GM19239 (cell line): ENCODE results near the gene STX19.

Source experiments
- DNase-seq: peaks from one replicate; pipeline ENCODE4 v3.0.0; 2011; ENCODE audit warnings: low spot score; ENCODE audit not compliant: insufficient read length
- FAIRE-seq: peaks from 2 replicates; lab custom pipeline; 2011; peaks lifted over from hg19 to GRCh38; lab: Jason Lieb, UNC

STX19 gene

DNA sequence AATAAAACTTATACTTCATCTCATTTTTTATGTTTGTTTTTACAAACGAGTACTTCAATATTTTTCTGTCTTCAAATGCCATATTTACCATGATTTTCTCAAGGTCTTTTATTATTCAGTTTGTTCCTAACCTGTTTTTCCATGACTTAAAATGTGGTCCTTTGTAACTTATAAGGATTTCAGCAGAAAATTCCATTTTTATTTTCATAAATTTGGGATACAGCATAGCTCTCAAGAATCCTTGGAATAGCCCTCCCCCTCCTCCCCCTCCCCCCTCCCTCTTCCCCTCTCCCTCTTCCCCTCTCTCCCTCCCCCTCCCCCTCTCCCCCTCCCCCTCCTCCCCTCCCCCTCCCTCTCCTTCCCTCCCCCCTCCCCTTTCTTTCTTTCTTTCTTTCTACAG is 14.9 kb upstream of the STX19 start:
- DNase-seq (no peak), FAIRE-seq (no peak)

GRCh38 chr3:94036909-94037507 is 8.6 kb upstream of the STX19 start:
- no peak for DNase-seq
- FAIRE-seq, result no peak

GRCh38 chr3:94026623-94027022 is 1.8 kb downstream of the STX19 start:
- FAIRE-seq (no peak), DNase-seq (no peak)

- no peak for DNase-seq
- FAIRE-seq, result no peak
Observed at GRCh38 chr3:94024385-94024784, 4.0 kb downstream of the STX19 start.

- no peak for FAIRE-seq
- no peak for DNase-seq
Observed at GRCh38 chr3:94020293-94020692, 8.1 kb downstream of the STX19 start.

DNA sequence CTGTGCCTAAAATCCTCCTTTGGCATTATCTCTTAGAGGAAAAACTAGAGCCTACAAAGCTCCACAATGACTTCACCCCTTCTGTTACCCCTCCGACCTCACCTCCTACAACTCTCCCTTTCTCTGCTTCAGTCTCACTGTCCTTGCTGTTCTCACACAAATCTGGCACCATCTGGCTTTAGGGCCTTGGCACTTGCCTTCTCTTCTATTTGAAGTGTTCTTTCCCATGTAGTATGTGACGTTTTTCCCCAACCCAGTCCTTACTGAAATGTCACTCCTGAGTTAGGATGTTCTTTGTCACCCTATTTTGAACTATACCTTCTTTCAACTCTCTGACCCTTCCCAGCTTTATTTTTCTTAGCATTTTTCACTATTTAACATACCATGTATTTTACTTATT is 8.7 kb downstream of the STX19 start:
- FAIRE-seq, result no peak

GRCh38 chr3:94015025-94015424 is 13.4 kb downstream of the STX19 start:
- DNase-seq (no peak), FAIRE-seq (no peak)

More for the DNA sequence above, 8.7 kb downstream of the STX19 start:
- DNase-seq, result no peak

DNA sequence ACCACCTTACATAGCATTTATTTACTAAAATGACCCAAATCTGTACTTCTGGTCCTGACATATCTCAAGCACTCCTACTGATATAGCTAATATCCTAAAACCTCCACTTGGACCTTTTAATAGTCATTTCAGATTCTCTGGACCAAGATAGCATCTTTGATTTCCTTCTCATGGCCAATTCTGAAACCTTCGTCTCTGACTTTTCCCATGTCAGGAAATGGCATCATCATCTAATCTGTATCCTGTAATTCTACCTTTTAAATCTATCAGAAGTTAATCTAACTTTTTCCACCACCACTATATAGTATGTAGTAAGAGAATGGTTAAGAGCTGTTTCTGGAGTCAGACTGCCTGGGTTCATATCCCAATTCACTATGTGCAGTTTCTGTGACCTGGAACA is 16.2 kb downstream of the STX19 start:
- DNase-seq (no peak), FAIRE-seq (no peak)

GRCh38 chr3:94011233-94011711 is 17.1 kb downstream of the STX19 start:
- no peak for FAIRE-seq
- no peak for DNase-seq

DNA sequence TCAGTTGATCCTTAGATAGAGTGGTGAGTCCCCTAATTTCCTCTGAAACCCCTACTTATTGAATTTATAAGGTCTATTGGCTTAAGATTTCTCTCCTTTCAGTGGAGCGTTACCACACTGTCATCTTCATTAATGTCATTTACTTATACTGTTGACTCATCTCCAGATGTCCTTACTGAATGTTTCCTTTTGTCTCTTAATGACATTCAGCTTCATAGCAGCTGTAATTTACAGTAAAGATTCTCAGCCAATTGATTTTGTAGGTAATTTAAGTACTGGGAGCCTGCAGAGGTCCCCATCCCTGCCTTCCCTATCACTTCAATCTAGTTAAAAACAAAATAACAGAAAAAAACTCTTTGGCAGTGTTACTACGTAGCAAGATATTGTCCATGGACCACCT is 18.8 kb downstream of the STX19 start:
- no peak for FAIRE-seq
- no peak for DNase-seq

- FAIRE-seq (no peak), DNase-seq (no peak)
Observed at GRCh38 chr3:94008253-94008652, 20.1 kb downstream of the STX19 start.

GRCh38 chr3:94004301-94004910 is 24.0 kb downstream of the STX19 start:
- FAIRE-seq, result peak; percentile 96

DNA sequence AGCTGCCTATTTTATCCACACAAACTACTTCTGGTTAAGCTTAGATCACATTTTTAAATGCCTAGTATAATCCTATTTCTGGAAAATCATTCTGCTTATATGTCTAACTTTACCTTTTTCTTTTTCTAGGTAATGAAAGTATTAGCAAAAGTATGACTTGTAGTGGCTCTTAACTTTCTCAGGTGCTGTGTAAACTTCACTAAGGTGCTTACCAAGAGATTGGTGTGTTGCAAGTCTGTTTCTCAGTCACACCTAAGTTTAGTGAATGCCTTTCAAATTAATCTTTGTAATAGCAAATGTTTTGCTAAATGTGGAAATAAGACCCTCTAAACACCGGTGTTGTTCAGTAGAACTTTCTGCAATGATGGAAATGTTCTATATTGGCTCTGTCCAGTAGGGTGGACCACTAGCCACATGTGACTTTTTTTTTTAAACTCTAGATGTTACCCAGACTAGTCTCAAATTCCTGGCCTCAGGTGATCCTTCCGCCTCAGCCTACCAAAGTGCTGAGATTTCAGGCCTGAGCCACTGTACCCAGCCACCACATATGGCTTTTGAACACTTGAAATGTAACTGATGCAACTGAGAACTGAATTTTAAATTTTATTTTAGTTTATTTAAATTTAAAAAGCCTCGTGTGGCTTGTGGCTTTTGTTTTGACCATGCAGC is 26.4 kb downstream of the STX19 start:
- no peak for FAIRE-seq
- no peak for DNase-seq

More at GRCh38 chr3:94004301-94004910, 24.0 kb downstream of the STX19 start:
- DNase-seq, result peak; percentile 4

GRCh38 chr3:94001191-94001590 is 27.2 kb downstream of the STX19 start:
- FAIRE-seq (no peak), DNase-seq (no peak)

- DNase-seq, result no peak
- FAIRE-seq, result no peak
Observed at GRCh38 chr3:93994056-93994455, 34.3 kb downstream of the STX19 start.

GRCh38 chr3:93992207-93992606 is 36.2 kb downstream of the STX19 start:
- DNase-seq, result no peak
- FAIRE-seq, result no peak

DNA sequence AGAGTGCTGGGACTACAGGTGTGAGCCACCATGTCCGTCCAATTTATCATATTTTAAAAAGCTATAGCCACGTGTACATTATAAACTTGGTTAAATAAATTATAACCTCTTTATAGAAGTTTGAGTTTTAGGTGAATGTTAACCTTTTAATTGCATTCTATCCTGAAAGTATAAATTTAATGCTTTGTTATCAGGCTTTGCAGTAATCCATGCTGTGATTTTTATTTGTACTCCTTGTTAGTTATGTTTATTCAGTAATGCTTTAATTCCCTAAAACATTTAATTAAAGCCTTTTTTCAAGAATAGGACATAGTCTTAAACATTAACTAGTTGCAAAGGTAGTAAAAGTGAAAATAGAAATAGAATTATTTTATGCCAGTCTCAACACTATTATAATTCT is 36.8 kb downstream of the STX19 start:
- FAIRE-seq (no peak), DNase-seq (no peak)

- no peak for FAIRE-seq
- no peak for DNase-seq
Observed at GRCh38 chr3:93989241-93989640, 39.2 kb downstream of the STX19 start.

- FAIRE-seq (no peak), DNase-seq (no peak)
Observed at GRCh38 chr3:93988764-93989163, 39.6 kb downstream of the STX19 start.

GRCh38 chr3:93988283-93988682 is 40.1 kb downstream of the STX19 start:
- no peak for DNase-seq
- FAIRE-seq, result no peak

DNA sequence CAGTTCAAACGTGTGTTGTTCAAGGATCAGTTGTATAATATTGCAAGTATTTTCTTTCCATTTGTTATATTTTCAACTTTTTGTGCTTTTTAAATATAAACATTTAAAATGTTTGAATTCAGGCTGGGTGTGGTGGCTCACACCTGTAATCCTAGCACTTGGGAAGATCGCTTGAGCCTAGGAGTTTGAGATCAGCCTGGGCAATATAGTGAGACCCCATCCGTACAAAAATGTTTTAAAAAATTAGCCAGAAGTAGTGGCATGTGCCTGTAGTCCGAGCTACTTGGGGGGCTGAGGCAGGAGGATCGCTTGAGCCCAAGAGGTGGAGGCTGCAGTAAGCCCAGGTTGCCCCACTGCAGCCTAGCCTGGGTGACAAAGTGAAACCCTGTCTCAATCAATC is 43.8 kb downstream of the STX19 start:
- DNase-seq (no peak), FAIRE-seq (no peak)

DNA sequence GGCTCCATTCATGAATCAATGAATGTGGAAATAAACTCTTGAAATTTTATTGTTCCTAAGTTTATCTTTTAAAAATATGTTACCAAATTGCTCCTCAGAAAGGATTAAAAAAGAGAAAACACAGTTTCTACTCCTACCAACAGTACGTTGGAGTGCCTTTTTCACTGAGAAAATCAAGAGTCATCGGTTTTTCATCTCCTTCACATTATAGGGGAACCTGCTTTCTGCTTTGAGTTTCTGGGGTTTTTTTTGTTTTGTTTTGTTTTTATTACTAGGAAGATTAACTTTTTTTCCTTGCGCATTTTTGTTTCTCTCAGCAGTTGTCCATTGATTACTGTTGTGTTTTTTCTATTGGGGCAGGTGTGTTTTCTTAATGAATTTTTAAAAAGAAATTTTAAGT is 45.0 kb downstream of the STX19 start:
- DNase-seq, result no peak
- FAIRE-seq, result no peak
